Measurements from ENCODE around the gene RALGAPA2. TPM values are rescaled to one million over a fixed set of nuclear protein-coding genes. Genes with fewer than 3 reads are reported as not detected.

Gene RALGAPA2
- total and polyA plus RNA-seq, 2 of the 13 experiments (the other 11 are each of a cell fraction or from before 2014, with no cell fraction given): 13.8 to 17.7 TPM

DNA sequence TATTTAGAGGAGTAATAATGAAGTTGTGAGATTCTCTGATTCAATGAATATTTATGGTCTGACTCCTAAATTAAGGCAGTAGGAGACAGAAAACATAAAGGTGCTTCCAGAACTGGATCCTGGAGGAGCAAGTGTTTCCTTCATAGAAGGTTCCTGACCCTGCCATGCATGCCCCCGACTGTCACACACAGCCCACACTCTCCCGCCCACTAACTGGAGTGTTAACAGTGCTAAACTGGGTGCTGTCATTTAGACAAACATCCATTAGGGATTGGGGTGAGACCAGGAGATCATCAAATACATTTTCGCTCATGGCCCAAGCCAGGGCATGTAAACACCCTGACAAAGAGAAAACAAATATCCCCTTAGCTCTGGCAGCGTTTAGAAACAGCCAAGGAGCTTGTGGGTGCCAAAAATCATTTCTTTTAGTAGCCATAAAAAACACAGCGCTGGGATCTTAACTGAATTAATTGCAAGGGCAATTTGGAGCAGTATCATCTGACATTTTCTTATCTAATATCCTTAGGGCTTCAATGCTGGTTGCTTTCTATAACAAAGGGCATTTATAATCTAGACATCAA lies 297.7 kb downstream of the RALGAPA2 start (continued):
- TF ChIP-seq, protein P1, sequence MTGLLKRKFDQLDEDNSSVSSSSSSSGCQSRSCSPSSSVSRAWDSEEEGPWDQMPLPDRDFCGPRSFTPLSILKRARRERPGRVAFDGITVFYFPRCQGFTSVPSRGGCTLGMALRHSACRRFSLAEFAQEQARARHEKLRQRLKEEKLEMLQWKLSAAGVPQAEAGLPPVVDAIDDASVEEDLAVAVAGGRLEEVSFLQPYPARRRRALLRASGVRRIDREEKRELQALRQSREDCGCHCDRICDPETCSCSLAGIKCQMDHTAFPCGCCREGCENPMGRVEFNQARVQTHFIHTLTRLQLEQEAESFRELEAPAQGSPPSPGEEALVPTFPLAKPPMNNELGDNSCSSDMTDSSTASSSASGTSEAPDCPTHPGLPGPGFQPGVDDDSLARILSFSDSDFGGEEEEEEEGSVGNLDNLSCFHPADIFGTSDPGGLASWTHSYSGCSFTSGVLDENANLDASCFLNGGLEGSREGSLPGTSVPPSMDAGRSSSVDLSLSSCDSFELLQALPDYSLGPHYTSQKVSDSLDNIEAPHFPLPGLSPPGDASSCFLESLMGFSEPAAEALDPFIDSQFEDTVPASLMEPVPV (CRISPR knock-in tag; IDR thresholded peaks at IDR 0.05): no peak

DNA sequence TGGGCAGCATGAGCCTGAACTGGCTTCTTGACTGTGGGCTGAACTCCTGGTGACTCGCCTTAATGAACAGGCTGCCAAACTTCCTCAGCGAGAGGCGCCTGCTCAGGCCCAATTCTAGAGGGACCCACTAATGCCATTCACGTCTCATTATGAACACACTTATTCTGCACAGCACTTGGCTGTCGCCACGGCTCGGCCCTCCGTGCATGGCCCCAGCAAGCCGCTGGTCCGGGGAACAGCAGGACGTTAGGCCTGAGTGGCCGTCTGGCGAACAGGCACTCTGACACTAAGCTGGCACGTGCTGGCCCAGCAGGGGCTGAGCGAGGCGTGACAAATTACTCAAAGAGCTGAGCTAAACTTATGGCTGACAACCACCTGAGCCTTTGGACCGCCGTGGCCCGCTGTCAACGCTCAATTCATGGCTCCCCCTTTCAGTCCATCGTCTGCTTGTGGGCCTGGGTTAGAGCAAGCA lies 298.6 kb downstream of the RALGAPA2 start:
- Histone ChIP-seq H3K9ac (ENCODE audit: insufficient read depth, low read depth, low read length) (no peak overlapping the region), H4K20me1 (ENCODE audit: insufficient read depth, low read length) (no peaks in the 10 kb centered on the region), H3K4me1 (ENCODE audit: insufficient read depth, low read length) (no peaks in the 10 kb centered on the region), H3K27ac (ENCODE audit: extremely low read length, insufficient read depth, low read length) (no peak overlapping the region), H3K4me3 (replicated peaks in 1 of 3; ENCODE audit: insufficient read depth in 1 of 3, low read depth in 2 of 3, low read length in 3 of 3) (no peak overlapping the region), H3K4me2 (ENCODE audit: low read depth, low read length) (no peak overlapping the region), H3K79me2 (ENCODE audit: insufficient read depth, low read length) (no peaks in the 10 kb centered on the region), H3K9me3 (ENCODE audit: low read length) (no peaks in the 10 kb centered on the region), H3K27me3 (ENCODE audit: control insufficient read depth in 1 of 2, insufficient read depth in 2 of 2, low read length in 2 of 2) (no peaks in the 10 kb centered on the region), H3K36me3 (replicated peaks in 1 of 2; ENCODE audit: control insufficient read depth in 1 of 2, insufficient read depth in 2 of 2, low read length in 2 of 2) (peaks cover 2 to 4% of the 10 kb centered on the region in 2 experiments; a peak in 3 of 5 replicates), H2AFZ (ENCODE audit: low read length) (no peak overlapping the region)
- TF ChIP-seq, protein P2, sequence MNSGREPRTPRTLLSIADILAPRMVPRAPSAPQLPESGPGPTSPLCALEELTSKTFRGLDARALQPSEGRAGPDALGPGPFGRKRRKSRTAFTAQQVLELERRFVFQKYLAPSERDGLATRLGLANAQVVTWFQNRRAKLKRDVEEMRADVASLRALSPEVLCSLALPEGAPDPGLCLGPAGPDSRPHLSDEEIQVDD (CRISPR knock-in tag; IDR thresholded peaks at IDR 0.05; ENCODE audit: borderline replicate concordance): no peak
- TF ChIP-seq AGO2 (optimal IDR thresholded peaks at IDR 0.05; ENCODE audit: low read depth, low read length) (peak; percentile 27), ZNF768 (CRISPR knock-in tag; IDR thresholded peaks at IDR 0.05) (peak; percentile 35; the same call in 1 of the 2 replicates)
- no TSS peak for BruUV-seq (replicated peaks)
- no peak for DNase-seq (ENCODE audit: low spot score)
- FAIRE-seq: no peak
- peak; percentile 26; the same call in 1 of the 3 replicates for ATAC-seq
- POLR2A ChIA-PET: no interaction called here
- CTCF ChIA-PET (ENCODE audit: low intra/inter-chr PET ratio, low total read pairs): no interaction called here
- 93% methylated on average over 21 of the region's 21 CpGs for WGBS (ENCODE audit: low lambda C conversion rate)
- intact Hi-C loops (cut with micrococcal nuclease; ENCODE audit: unreplicated experiment) (no loop called here), in situ Hi-C loops (cut with HindIII; ENCODE audit: extremely low pct_ligation_motif_present, low pct_unique_long_range_greater_than_20kb) (no loop called here)

Data from HepG2 (cell line).